Spleen (tissue), 7 donors: Measurements from ENCODE around the gene ERMARD.

ENCODE experiments used
- CTCF ChIP-seq, 11 experiments: fragments of 200-600 bp in 7 of 11; fragments of 450-650 bp in 4 of 11; sonication (generic) in 4 of 11; IDR thresholded peaks in 8 of 11; conservative IDR thresholded peaks in 3 of 11; 1 replicate in 7 of 11; 2 replicates in 4 of 11; pipeline versions ENCODE4 v1.4.0 to v1.8.0; 2016 to 2021; ENCODE audit warnings: antibody characterized with exemption in 11 of 11, inconsistent platforms in 4 of 11, mild to moderate bottlenecking in 1 of 11
- POLR2A ChIP-seq, 3 donors: fragments of 450-650 bp; IDR thresholded peaks; one replicate each; pipeline ENCODE4 v1.5.1; 2017; ENCODE audit warnings: antibody characterized with exemption in 3 of 3, mild to moderate bottlenecking in 1 of 3
- POLR2AphosphoS5 ChIP-seq, 3 donors: sonication (generic); formaldehyde crosslinking; IDR thresholded peaks; one replicate each; pipeline ENCODE4 v1.5.1; 2017; ENCODE audit warnings: antibody characterized with exemption in 3 of 3
- donor health status: DM: no; HTN: no; CAD: no; lungs with moderate emphysema.
- donor health status: DM: no; HTN: no; CAD: no.
- donor health status: DM: no; HTN: no; CAD: no.

- no peak for TF ChIP-seq CTCF (IDR thresholded peaks at IDR 0.05 in 8 of 11, conservative IDR thresholded peaks at IDR 0.05 in 3 of 11)
- TF ChIP-seq POLR2AphosphoS5 (IDR thresholded peaks at IDR 0.05) = no peak
- no peak for TF ChIP-seq POLR2A (IDR thresholded peaks at IDR 0.05)
Observed at GRCh38 chr6:169813969-169814368, 62.5 kb downstream of the ERMARD start.
